Measurements from ENCODE around the gene PTGES3.

Gene PTGES3

GRCh38 chr12:56670836-56671235 is 17.2 kb downstream of the PTGES3 start:
- TF ChIP-seq EZH2 (IDR thresholded peaks at IDR 0.05; ENCODE audit: borderline replicate concordance, low read length), result no peak
- no peak for TF ChIP-seq CTCF (IDR thresholded peaks at IDR 0.05; ENCODE audit: low read length)
- Histone ChIP-seq H3K4me1 (ENCODE audit: insufficient read depth, low read length, severe bottlenecking) (no peaks in the 10 kb centered on the region), H3K9me2 (ENCODE audit: low read depth, low read length) (no peaks in the 10 kb centered on the region), H3K27me3 (ENCODE audit: insufficient read depth, low read length) (no peaks in the 10 kb centered on the region), H3K4me2 (ENCODE audit: low read length) (no peak overlapping the region), H2AFZ (ENCODE audit: low read length) (no peak overlapping the region), H3K36me3 (ENCODE audit: insufficient read depth, low read length) (peaks cover 89% of the 10 kb centered on the region), H3K9me3 (ENCODE audit: low read length) (no peaks in the 10 kb centered on the region), H3K27ac (ENCODE audit: low read depth, low read length, poor library complexity, severe bottlenecking) (no peak overlapping the region), H3K4me3 (ENCODE audit: low read depth, low read length, poor library complexity, severe bottlenecking) (no peak overlapping the region), H3F3A (ENCODE audit: insufficient read depth, low read length) (no peaks in the 10 kb centered on the region), H4K20me1 (ENCODE audit: insufficient read depth, low read length) (0 out of 2 replicates have a peak, but pooled peaks cover 2% of the 10 kb centered on the region), H3K79me2 (ENCODE audit: insufficient read depth, low read length) (peaks cover 37% of the 10 kb centered on the region), H3K9ac (ENCODE audit: low read length) (no peak overlapping the region)

- Histone ChIP-seq H4K20me1 (ENCODE audit: insufficient read depth, low read length) (0 out of 2 replicates have a peak, but pooled peaks cover 2% of the 10 kb centered on the region), H2AFZ (ENCODE audit: low read length) (no peak overlapping the region), H3K27ac (ENCODE audit: low read depth, low read length, poor library complexity, severe bottlenecking) (no peak overlapping the region), H3K9me2 (ENCODE audit: low read depth, low read length) (no peaks in the 10 kb centered on the region), H3K36me3 (ENCODE audit: insufficient read depth, low read length) (peaks cover 98% of the 10 kb centered on the region), H3K4me2 (ENCODE audit: low read length) (no peak overlapping the region), H3K4me1 (ENCODE audit: insufficient read depth, low read length, severe bottlenecking) (no peaks in the 10 kb centered on the region), H3K79me2 (ENCODE audit: insufficient read depth, low read length) (peaks cover 17% of the 10 kb centered on the region), H3K27me3 (ENCODE audit: insufficient read depth, low read length) (no peaks in the 10 kb centered on the region), H3K4me3 (ENCODE audit: low read depth, low read length, poor library complexity, severe bottlenecking) (no peak overlapping the region), H3F3A (ENCODE audit: insufficient read depth, low read length) (no peaks in the 10 kb centered on the region), H3K9ac (ENCODE audit: low read length) (no peak overlapping the region), H3K9me3 (ENCODE audit: low read length) (no peaks in the 10 kb centered on the region)
- TF ChIP-seq EZH2 (IDR thresholded peaks at IDR 0.05; ENCODE audit: borderline replicate concordance, low read length) (no peak), CTCF (IDR thresholded peaks at IDR 0.05; ENCODE audit: low read length) (no peak)
These were observed 20.0 kb downstream of the PTGES3 start for GRCh38 chr12:56668197-56668457.

GRCh38 chr12:56661979-56662638 is 26.0 kb downstream of the PTGES3 start:
- Histone ChIP-seq H3K9me2 (ENCODE audit: low read depth, low read length) (no peaks in the 10 kb centered on the region), H3K9ac (ENCODE audit: low read length) (no peak overlapping the region), H3K27ac (ENCODE audit: low read depth, low read length, poor library complexity, severe bottlenecking) (no peak overlapping the region), H3K9me3 (ENCODE audit: low read length) (no peaks in the 10 kb centered on the region), H2AFZ (ENCODE audit: low read length) (no peak overlapping the region), H3K4me3 (ENCODE audit: low read depth, low read length, poor library complexity, severe bottlenecking) (no peak overlapping the region), H3F3A (ENCODE audit: insufficient read depth, low read length) (no peaks in the 10 kb centered on the region), H3K27me3 (ENCODE audit: insufficient read depth, low read length) (no peaks in the 10 kb centered on the region), H3K36me3 (ENCODE audit: insufficient read depth, low read length) (peaks cover 44% of the 10 kb centered on the region), H4K20me1 (ENCODE audit: insufficient read depth, low read length) (no peaks in the 10 kb centered on the region), H3K4me1 (ENCODE audit: insufficient read depth, low read length, severe bottlenecking) (no peaks in the 10 kb centered on the region), H3K4me2 (ENCODE audit: low read length) (no peak overlapping the region), H3K79me2 (ENCODE audit: insufficient read depth, low read length) (no peaks in the 10 kb centered on the region)
- TF ChIP-seq CTCF (IDR thresholded peaks at IDR 0.05; ENCODE audit: low read length) (no peak), EZH2 (IDR thresholded peaks at IDR 0.05; ENCODE audit: borderline replicate concordance, low read length) (no peak)

All from OCI-LY1 (cell line).